Breast epithelium (tissue), 3 donors: ENCODE results near the gene NTSR1.

Experiments used
- POLR2AphosphoS5 ChIP-seq, 3 donors: sonication (generic); formaldehyde crosslinking; IDR thresholded peaks; one replicate each; pipeline ENCODE4 v1.6.1; 2017; ENCODE audit warnings: antibody characterized with exemption in 3 of 3
- TF ChIP-seq, protein P1 (sequence below), 3 donors: fragments of 450-650 bp; IDR thresholded peaks; one replicate each; pipeline ENCODE4 v1.5.1; 2016 to 2017; ENCODE audit warnings: antibody characterized with exemption in 3 of 3, mild to moderate bottlenecking in 3 of 3, moderate library complexity in 3 of 3

DNA sequence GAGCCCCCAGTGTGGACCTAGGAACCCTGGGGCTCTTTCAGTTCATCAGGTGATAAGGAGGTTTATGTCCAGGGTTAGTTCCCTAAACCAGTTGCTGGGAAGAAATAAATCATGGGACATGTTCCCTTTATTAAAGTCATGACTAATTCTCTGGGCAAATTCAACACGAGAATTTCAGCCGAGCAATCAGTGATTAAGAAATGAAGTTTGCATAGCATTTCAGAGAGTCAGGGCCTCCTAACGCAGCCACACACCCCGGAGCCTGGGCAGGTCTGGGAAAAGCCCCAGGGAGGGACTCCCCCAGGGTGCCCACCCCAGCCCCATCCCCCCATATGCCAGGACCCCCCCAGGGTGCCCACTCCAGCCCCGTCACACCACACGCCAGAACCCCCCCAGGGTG is 46.2 kb upstream of the NTSR1 start:
- TF ChIP-seq, protein P1, sequence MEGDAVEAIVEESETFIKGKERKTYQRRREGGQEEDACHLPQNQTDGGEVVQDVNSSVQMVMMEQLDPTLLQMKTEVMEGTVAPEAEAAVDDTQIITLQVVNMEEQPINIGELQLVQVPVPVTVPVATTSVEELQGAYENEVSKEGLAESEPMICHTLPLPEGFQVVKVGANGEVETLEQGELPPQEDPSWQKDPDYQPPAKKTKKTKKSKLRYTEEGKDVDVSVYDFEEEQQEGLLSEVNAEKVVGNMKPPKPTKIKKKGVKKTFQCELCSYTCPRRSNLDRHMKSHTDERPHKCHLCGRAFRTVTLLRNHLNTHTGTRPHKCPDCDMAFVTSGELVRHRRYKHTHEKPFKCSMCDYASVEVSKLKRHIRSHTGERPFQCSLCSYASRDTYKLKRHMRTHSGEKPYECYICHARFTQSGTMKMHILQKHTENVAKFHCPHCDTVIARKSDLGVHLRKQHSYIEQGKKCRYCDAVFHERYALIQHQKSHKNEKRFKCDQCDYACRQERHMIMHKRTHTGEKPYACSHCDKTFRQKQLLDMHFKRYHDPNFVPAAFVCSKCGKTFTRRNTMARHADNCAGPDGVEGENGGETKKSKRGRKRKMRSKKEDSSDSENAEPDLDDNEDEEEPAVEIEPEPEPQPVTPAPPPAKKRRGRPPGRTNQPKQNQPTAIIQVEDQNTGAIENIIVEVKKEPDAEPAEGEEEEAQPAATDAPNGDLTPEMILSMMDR (IDR thresholded peaks at IDR 0.05): no peak
- TF ChIP-seq POLR2AphosphoS5 (IDR thresholded peaks at IDR 0.05): no peak
